Mesothelial cell of epicardium (in vitro differentiated cells): Measurements from ENCODE around the gene CYTH3. TPM values are rescaled to one million over a fixed set of nuclear protein-coding genes. Genes with fewer than 3 reads are reported as not detected.

Experiments used
- DNase-seq, 2 experiments: peaks; one replicate each; pipeline ENCODE4 v3.0.0; 2021; ENCODE audit warnings: low spot score in 2 of 2; ENCODE audit not compliant: unreplicated experiment in 2 of 2
- H3K27ac Mint-ChIP-seq: 2 replicates; pipeline ENCODE4 v1.8.0; 2021; ENCODE audit warnings: mixed read lengths
- H3K27me3 Mint-ChIP-seq: 2 replicates; pipeline ENCODE4 v1.8.0; 2021; ENCODE audit warnings: low read depth, mixed read lengths
- H3K36me3 Mint-ChIP-seq: 2 replicates; pipeline ENCODE4 v1.8.0; 2021; ENCODE audit warnings: mixed read lengths
- H3K4me1 Mint-ChIP-seq: 2 replicates; pipeline ENCODE4 v1.8.0; 2021; ENCODE audit warnings: mixed read lengths
- H3K4me3 Mint-ChIP-seq: 2 replicates; pipeline ENCODE4 v1.8.0; 2021; ENCODE audit warnings: mild to moderate bottlenecking, moderate library complexity, mixed read lengths
- H3K9me3 Mint-ChIP-seq: 2 replicates; pipeline ENCODE4 v1.8.0; 2021; ENCODE audit warnings: mixed read lengths
- total RNA-seq: library from RNA; stranded (reverse); gene quantifications from 3 replicates; pipeline ENCODE4 v1.2.1, GENCODE V29; 2021
- TF ChIP-seq, protein P1 (sequence below): fragments of 200-600 bp; sonication (generic); IDR thresholded peaks from one replicate; pipeline ENCODE4 v1.5.0; 2021; ENCODE audit warnings: antibody characterized with exemption; ENCODE audit not compliant: unreplicated experiment

CYTH3 gene
- total RNA-seq, 1 donor from 2014 or later: 29.2 TPM

DNA sequence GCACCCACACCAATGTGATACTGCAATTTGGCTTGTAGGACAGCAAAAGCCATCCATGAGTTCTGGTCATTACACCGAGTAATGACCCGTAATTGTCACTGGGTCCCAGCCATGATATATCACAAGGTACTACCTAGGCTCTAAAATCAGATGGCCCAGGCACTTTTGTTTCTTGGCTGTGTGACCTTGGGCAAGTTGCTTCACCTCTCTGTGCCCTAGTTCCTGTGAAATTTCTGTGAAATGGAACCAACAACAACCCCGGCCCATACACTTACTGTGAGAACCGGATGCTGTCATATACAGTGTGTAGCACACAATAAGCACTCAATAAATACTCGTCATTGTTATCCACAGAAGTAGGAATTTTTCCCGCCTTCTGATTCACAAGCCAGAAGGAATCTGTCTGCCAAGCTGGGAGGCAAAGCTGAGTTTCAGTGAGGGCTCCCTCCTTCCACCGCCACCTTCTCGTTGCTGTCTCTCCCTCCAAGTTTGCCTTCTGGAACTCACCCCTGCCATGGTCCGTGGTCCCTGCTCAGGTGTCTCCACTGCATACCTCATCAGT lies 6.4 kb upstream of the CYTH3 start:
- no peak for DNase-seq

DNA sequence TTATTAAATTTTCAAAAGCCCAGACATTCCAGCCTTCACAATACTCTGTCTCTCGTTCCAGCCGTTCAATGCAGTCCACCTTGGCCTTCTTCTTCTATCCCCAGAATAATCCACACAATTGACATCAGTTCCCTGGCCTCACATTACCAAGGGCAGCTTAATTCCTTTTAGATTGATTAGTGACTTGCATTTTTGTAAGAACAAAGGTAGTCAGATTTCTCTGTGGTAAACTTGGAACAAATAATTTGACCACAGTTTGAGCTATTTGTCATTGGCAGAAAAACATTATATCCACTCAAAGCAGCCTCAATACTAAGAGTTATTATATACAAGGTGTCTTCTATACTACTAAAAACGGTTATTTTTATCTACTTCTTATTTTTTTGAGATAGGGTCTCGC lies 5.1 kb upstream of the CYTH3 start:
- Mint-ChIP-seq H3K4me1 (peaks cover 33% of the 10 kb centered on the region), H3K9me3 (no peaks in the 10 kb centered on the region), H3K27me3 (no peaks in the 10 kb centered on the region), H3K27ac (no peak overlapping the region), H3K4me3 (no peak overlapping the region), H3K36me3 (no peaks in the 10 kb centered on the region)
- TF ChIP-seq, protein P1, sequence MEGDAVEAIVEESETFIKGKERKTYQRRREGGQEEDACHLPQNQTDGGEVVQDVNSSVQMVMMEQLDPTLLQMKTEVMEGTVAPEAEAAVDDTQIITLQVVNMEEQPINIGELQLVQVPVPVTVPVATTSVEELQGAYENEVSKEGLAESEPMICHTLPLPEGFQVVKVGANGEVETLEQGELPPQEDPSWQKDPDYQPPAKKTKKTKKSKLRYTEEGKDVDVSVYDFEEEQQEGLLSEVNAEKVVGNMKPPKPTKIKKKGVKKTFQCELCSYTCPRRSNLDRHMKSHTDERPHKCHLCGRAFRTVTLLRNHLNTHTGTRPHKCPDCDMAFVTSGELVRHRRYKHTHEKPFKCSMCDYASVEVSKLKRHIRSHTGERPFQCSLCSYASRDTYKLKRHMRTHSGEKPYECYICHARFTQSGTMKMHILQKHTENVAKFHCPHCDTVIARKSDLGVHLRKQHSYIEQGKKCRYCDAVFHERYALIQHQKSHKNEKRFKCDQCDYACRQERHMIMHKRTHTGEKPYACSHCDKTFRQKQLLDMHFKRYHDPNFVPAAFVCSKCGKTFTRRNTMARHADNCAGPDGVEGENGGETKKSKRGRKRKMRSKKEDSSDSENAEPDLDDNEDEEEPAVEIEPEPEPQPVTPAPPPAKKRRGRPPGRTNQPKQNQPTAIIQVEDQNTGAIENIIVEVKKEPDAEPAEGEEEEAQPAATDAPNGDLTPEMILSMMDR: no peak
- no peak for DNase-seq

More for the DNA sequence above, 6.4 kb upstream of the CYTH3 start:
- H3K27me3 Mint-ChIP-seq: no peaks in the 10 kb centered on the region
- H3K4me3 Mint-ChIP-seq: no peak overlapping the region
- no peak overlapping the region for H3K27ac Mint-ChIP-seq
- H3K36me3 Mint-ChIP-seq: no peaks in the 10 kb centered on the region
- no peaks in the 10 kb centered on the region for H3K9me3 Mint-ChIP-seq
- peaks cover 28% of the 10 kb centered on the region for H3K4me1 Mint-ChIP-seq
- TF ChIP-seq, protein P1: no peak

DNA sequence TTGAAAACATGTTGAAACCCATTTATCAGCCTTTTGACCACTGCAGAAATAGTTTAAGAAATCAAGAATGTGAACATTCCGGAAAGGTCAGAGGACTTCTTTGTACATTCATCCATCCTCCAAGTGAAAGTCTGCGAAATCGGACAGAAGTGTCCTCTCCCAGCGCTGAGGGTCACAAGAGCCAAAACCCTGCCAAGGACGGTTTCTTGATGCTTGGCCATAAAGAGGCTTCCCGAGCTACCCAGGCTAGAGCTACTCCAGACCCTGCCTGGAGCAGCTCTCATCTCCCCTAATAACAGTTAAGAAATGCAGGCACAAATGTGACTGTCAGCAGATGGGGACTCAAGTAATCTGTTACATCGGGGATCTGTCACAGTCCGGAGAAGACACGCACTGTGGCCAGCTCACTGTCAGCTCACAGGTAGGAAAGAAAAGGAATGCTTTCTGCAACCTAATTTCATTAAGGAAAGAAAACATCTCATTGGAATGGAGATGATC lies 4.5 kb upstream of the CYTH3 start:
- Mint-ChIP-seq H3K36me3 (no peaks in the 10 kb centered on the region), H3K27me3 (no peaks in the 10 kb centered on the region), H3K27ac (peak overlapping the region; percentile 35), H3K4me1 (peaks cover 33% of the 10 kb centered on the region), H3K4me3 (no peak overlapping the region), H3K9me3 (no peaks in the 10 kb centered on the region)
- no peak for DNase-seq
- TF ChIP-seq, protein P1: no peak

DNA sequence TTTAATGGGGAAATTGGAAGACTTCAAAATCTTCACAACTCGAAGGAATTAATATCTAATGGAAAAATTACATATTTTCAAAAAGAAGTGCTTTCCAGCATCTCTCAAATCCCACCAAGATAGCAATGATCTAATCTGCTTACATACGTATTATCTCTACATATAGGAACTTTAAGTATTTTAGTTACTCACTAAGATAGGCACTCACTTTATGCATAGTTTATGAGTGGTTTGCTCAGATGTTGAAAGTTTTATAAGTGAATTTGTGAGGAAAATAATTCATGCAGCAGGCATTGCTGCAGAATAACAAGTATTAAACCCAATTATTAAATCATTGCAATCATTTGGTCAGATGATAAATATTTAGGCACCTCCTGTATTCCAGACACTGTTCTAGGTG lies 2.3 kb upstream of the CYTH3 start:
- Mint-ChIP-seq H3K36me3 (no peaks in the 10 kb centered on the region), H3K27ac (no peak overlapping the region), H3K9me3 (no peaks in the 10 kb centered on the region), H3K27me3 (no peaks in the 10 kb centered on the region), H3K4me1 (peaks cover 51% of the 10 kb centered on the region), H3K4me3 (no peak overlapping the region)
- TF ChIP-seq, protein P1: no peak
- DNase-seq: no peak

DNA sequence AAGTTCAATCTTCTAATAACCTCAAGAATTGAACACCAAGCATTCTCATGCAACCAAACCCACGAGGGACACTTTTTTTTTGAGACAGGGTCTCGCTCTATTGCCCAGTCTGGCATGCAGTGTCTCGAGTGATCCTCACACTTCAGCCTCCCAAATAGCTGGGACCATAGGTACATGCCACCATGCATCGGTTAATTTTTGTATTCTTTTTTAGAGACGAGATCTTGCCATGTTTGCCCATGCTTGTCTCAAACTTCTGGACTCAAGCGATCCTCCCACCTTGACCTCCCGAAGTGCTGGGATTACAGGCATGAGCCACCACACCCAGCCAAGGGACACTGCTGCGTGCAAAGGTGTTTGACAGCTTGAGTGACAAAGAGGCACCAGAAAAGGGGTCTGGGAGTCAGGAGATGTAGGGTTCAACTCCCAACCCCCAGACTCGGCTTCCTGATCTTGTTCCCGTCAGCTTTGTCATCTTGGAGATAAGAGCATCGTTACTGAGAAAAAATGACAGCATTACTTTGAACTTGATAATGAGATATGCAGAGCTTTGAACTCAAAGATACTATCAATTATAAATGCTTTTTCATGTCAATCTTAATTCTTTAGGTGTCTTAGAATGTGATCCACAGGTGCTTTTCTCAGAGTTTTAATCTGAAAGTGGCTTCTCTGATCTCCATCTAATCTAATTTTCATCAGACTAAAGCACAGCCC lies 1.6 kb upstream of the CYTH3 start:
- Mint-ChIP-seq H3K4me3 (peak overlapping the region; percentile 74), H3K4me1 (peaks cover 58% of the 10 kb centered on the region), H3K27ac (peak overlapping the region; percentile 57), H3K9me3 (no peaks in the 10 kb centered on the region), H3K36me3 (no peaks in the 10 kb centered on the region), H3K27me3 (no peaks in the 10 kb centered on the region)
- TF ChIP-seq, protein P1: no peak
- no peak for DNase-seq
